ENCODE measurements around the gene CCL18. TPM values are rescaled to one million over a fixed set of nuclear protein-coding genes. Genes with fewer than 3 reads are reported as not detected.

Gene CCL18
- total RNA-seq, 2 experiments from 2014 or later, result not detected

DNA sequence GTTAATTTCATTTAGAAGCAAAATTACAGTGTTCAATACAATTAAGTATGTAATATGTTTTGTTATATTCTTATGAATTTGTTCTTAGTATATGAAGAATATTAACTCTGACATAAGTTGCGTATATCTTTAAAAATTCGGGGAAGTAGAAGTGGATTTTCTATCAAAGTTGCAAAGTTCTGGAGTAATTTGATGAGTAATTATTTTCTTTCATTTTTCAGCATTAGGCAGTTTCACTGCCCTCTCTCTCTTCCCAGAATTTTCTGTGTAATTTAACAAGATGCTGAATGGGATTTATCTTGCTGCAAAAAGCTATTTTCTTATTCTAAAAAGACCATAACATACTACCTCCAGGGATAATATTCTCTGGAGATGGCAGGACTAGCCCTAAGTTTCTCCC, 8.9 kb upstream of the CCL18 start:
- H3K4me3 Mint-ChIP-seq, result no peak overlapping the region
- ChIA-PET CTCF (no interaction called here), POLR2A (no interaction called here)
- no peaks in the 10 kb centered on the region for H3K4me1 Mint-ChIP-seq
- no peak for DNase-seq
- H3K27me3 Mint-ChIP-seq, result peaks cover 32% of the 10 kb centered on the region
- H3K9me3 Mint-ChIP-seq, result peaks cover 9% of the 10 kb centered on the region
- H3K27ac Mint-ChIP-seq, result no peak overlapping the region
- H3K36me3 Mint-ChIP-seq (ENCODE audit: low read depth), result no peaks in the 10 kb centered on the region

DNA sequence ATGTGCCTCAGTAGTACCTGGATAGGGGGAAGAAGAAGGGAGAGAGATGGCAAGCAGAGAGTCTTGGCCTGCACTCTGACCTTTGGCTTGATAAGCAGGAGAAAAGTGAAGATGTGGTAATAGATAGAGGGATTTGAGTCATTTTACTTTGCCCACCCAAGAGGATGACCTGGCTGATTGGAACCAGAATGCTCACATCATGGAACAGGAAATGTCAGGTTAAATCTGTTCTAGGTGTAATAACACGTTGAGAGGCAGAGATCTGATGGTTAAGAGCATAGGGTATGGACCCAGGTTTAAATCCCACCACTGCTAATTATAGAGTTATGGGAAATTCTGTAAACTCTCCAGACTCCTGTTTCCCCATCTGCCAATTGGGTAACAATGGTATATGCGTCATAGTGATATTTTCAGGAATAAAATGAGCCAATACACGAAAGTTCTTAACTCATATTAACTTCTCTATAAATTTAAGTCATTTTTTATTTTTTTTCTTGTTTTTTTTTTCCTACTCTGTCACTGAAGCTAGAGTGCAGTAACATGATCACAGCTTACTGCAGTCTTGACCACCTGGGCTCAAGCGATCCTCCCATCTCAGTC, 8.1 kb upstream of the CCL18 start:
- no peak overlapping the region for H3K27ac Mint-ChIP-seq
- H3K27me3 Mint-ChIP-seq, result peaks cover 29% of the 10 kb centered on the region
- H3K4me1 Mint-ChIP-seq, result no peaks in the 10 kb centered on the region

DNA sequence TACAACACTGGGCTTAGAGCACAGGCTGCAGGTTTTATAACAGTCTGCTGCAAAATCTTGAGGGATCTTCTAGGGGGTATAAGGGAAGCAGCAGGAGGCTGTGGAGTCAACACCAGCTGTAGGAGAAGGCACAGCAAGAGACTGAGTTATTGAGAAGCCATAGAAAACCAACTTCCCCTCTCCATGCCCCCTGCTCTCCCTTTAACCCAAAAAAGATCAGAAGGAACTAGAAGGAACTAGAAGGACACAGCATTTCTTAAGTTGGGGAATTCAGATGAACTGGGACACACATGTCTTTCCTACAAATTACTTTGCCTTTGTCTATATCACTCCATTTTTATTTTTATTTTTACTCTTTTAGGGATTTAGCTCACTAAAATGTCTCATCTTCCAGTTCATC, 6.2 kb upstream of the CCL18 start:
- no peaks in the 10 kb centered on the region for H3K4me1 Mint-ChIP-seq
- DNase-seq, result no peak
- CTCF ChIA-PET, result interaction anchor here (1.7 kb wide), 1 partner anchor 15 kb away, joined by 4 read pairs; no protein-coding TSS in a partner anchor
- no peak overlapping the region for H3K27ac Mint-ChIP-seq
- H3K9me3 Mint-ChIP-seq, result peaks cover 3% of the 10 kb centered on the region
- H3K36me3 Mint-ChIP-seq (ENCODE audit: low read depth), result no peaks in the 10 kb centered on the region
- no peak overlapping the region for H3K4me3 Mint-ChIP-seq
- H3K27me3 Mint-ChIP-seq, result peaks cover 14% of the 10 kb centered on the region
- POLR2A ChIA-PET, result no interaction called here

More for the DNA sequence above, 8.1 kb upstream of the CCL18 start:
- DNase-seq, result no peak
- POLR2A ChIA-PET, result no interaction called here
- Mint-ChIP-seq H3K36me3 (ENCODE audit: low read depth) (no peaks in the 10 kb centered on the region), H3K9me3 (peaks cover 7% of the 10 kb centered on the region), H3K4me3 (no peak overlapping the region)
- CTCF ChIA-PET, result interaction anchor here (1.8 kb wide), 1 partner anchor 94 kb away, joined by 8 read pairs; no protein-coding TSS in a partner anchor

DNA sequence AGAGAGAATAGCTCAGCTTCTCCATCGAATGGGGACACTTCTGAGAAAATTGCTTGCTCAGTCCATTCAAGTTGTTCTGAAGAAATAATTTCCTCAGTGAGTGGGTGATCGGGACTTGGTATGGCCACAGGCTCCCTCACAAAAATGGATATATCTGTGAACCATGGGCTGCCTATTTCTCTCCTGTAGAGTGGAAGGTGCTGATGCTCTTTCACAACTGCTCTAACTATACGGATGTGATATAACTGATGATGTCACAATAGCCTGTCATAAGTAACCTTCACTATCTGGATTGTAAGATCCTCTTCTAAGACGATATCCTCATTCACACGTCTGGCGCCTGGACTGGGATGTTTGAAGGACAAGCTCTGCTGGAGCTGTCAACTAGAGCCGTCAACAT, 4.7 kb upstream of the CCL18 start:
- no peak for DNase-seq
- Mint-ChIP-seq H3K4me3 (no peak overlapping the region), H3K36me3 (ENCODE audit: low read depth) (no peaks in the 10 kb centered on the region), H3K9me3 (peaks cover 5% of the 10 kb centered on the region), H3K4me1 (no peaks in the 10 kb centered on the region), H3K27me3 (peaks cover 9% of the 10 kb centered on the region), H3K27ac (no peak overlapping the region)
- ChIA-PET CTCF (no interaction called here), POLR2A (no interaction called here)

DNA sequence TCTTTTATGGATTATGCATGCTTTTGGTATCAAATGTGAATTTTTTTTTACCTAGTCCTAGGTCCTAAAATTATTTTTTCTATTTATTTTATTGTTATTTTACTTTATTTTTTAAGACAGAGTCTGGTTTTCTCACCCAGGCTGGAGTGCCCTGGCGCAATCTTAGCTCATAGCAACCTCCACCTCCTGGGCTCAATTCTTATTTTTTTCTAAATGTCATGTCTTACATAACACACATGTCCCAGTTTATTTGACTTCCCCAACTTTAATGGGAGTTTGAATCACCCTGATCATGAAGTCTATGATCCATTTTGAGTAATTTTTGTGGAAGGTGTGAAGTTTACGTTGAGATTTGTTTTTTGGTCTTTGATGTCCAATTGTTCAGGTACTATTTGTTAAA, 3.3 kb upstream of the CCL18 start:
- H3K36me3 Mint-ChIP-seq (ENCODE audit: low read depth), result no peaks in the 10 kb centered on the region
- peaks cover 12% of the 10 kb centered on the region for H3K27me3 Mint-ChIP-seq
- H3K27ac Mint-ChIP-seq, result no peak overlapping the region
- no peaks in the 10 kb centered on the region for H3K4me1 Mint-ChIP-seq
- POLR2A ChIA-PET, result no interaction called here
- no peak overlapping the region for H3K4me3 Mint-ChIP-seq
- CTCF ChIA-PET, result no interaction called here
- H3K9me3 Mint-ChIP-seq, result peaks cover 5% of the 10 kb centered on the region
- DNase-seq, result no peak

DNA sequence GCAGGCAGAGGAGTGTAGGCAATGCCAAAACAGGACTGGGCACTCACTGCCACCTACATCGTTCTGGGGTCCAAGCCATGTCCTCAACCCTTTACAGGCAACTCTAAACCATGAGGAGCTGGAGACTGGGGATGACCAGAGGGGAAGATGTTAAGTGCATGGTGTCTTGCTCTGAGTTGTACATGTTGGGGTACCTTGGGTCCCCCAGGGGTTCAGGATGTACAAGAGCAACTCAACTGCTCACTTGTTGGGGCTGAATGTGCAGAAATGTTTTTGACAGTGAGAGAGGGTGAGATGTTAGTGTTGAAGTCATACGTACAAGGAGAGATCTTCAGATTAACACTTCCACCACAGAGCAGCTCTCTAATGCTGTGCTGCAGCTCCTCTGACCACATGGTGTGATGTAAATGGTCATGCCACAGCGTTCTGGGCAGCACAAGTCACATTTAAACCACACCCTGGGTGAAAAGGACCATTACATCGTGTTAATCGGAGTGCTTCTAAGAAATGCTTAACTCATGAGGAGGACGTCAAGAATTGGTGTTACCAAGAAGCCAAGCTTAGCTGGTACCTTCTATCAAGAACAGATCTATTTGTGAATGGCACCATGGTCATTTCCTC, 2.4 kb downstream of the CCL18 start:
- ChIA-PET POLR2A (interaction anchor here (0.6 to 1.6 kb wide), 4 partner anchors 9 to 473 kb away, joined by 3 to 4 read pairs (median 3); no protein-coding TSS in a partner anchor), CTCF (interaction anchor here (1.2 kb wide), 1 partner anchor 97 kb away, joined by 3 read pairs; no protein-coding TSS in a partner anchor)

DNA sequence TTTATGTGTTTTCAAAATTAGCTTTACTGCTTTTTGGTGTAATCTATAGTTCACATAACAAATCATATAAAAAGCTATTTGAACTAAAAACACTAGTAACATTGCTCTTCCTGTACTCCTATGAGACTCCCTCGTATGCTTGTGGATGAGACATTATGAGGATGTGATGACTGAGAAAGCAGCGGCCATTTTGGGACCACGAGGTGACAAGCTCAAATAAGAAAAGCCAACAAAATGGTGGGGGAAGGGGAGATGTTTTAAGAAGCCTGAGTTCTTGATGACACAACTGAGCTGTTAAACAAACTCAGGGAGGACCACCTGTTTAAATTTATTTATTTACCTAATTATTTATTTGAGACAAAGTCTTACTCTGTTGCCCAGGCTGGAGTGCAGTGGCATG, 4.5 kb downstream of the CCL18 start:
- Mint-ChIP-seq H3K27me3 (peaks cover 11% of the 10 kb centered on the region), H3K4me1 (peaks cover 32% of the 10 kb centered on the region), H3K4me3 (no peak overlapping the region), H3K9me3 (no peaks in the 10 kb centered on the region), H3K27ac (no peak overlapping the region), H3K36me3 (ENCODE audit: low read depth) (no peaks in the 10 kb centered on the region)
- CTCF ChIA-PET, result interaction anchor here (0.9 to 1.6 kb wide), 2 partner anchors 87 to 93 kb away, joined by 4 to 7 read pairs; no protein-coding TSS in a partner anchor
- POLR2A ChIA-PET, result interaction anchor here (1.4 kb wide), 1 partner anchor 14 kb away, joined by 4 read pairs; no protein-coding TSS in a partner anchor
- no peak for DNase-seq

More for the DNA sequence above, 2.4 kb downstream of the CCL18 start:
- H3K36me3 Mint-ChIP-seq (ENCODE audit: low read depth), result no peaks in the 10 kb centered on the region
- H3K4me3 Mint-ChIP-seq, result no peak overlapping the region
- H3K27me3 Mint-ChIP-seq, result peaks cover 12% of the 10 kb centered on the region
- peaks cover 19% of the 10 kb centered on the region for H3K4me1 Mint-ChIP-seq
- H3K27ac Mint-ChIP-seq, result peak overlapping the region; percentile 77
- H3K9me3 Mint-ChIP-seq, result peaks cover 2% of the 10 kb centered on the region
- DNase-seq, result peak; percentile 60

DNA sequence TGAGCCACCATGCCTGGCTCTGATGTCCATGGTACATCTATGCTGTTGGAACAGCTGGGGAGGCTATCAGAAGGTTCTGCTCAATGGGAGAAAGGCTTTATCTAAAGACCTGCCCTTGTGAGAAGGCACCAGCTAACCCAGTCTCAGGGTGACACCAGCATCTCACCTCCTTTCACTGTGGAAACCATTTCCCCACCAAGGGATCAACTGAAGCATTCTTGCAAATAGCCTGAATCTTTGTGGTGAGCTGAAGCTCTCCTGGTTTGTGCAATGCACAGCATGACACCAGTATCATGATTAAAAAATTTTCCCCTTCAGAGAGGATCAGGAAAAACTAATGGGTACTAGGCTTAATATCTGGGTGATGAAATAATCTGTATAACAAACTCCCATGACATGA, 5.1 kb downstream of the CCL18 start:
- no peak for DNase-seq
- no peaks in the 10 kb centered on the region for H3K36me3 Mint-ChIP-seq (ENCODE audit: low read depth)
- H3K4me1 Mint-ChIP-seq, result peaks cover 38% of the 10 kb centered on the region
- POLR2A ChIA-PET, result interaction anchor here (1.4 kb wide), 1 partner anchor 13 kb away, joined by 4 read pairs; no protein-coding TSS in a partner anchor
- H3K9me3 Mint-ChIP-seq, result no peaks in the 10 kb centered on the region
- CTCF ChIA-PET, result no interaction called here
- H3K4me3 Mint-ChIP-seq, result no peak overlapping the region
- peaks cover 10% of the 10 kb centered on the region for H3K27me3 Mint-ChIP-seq
- no peak overlapping the region for H3K27ac Mint-ChIP-seq

DNA sequence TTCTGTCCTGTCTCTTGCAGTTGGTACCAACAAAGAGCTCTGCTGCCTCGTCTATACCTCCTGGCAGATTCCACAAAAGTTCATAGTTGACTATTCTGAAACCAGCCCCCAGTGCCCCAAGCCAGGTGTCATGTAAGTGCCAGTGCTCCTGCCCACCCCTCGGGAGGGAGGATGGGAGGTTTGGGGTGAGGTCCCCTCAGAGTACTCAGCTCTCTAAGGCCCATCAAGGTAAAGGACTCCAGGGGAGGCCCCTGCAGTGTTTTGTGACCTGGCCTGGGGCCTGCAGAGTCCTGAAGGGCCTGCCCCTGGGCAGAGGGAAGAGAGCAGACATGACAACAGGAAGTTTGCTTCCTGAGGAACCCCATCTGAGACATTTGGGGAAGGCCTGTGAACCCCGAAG, 6.4 kb downstream of the CCL18 start:
- ChIA-PET POLR2A (no interaction called here), CTCF (interaction anchor here (0.8 to 4.5 kb wide), 2 partner anchors 79 to 95 kb away, joined by 3 to 25 read pairs; no protein-coding TSS in a partner anchor)
- H3K36me3 Mint-ChIP-seq (ENCODE audit: low read depth), result no peaks in the 10 kb centered on the region
- peaks cover 45% of the 10 kb centered on the region for H3K4me1 Mint-ChIP-seq
- no peak overlapping the region for H3K4me3 Mint-ChIP-seq
- H3K9me3 Mint-ChIP-seq, result no peaks in the 10 kb centered on the region
- DNase-seq, result no peak
- H3K27me3 Mint-ChIP-seq, result peaks cover 5% of the 10 kb centered on the region
- no peak overlapping the region for H3K27ac Mint-ChIP-seq

DNA sequence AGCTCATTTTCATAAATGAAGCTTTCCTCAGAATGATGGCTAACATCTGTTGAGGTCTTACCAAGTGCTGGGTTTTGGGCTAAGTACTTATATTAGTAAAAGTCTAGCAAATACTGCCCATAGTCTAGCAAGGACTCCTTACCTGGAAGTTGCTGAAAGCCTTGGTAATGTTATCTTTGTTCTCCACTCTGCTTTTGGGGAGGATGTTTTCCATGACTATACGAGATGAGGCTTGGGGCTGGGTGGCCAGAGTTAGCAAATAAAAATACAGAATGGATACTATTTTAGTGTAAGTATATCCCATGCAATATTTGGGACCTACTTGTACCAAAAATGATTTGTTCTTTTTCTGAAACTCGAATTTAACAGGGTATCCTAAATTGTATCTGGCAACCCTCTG, 7.7 kb downstream of the CCL18 start:
- H3K27ac Mint-ChIP-seq, result no peak overlapping the region
- ChIA-PET CTCF (interaction anchor here (0.9 to 4.5 kb wide), 9 partner anchors 11 to 200 kb away, joined by 3 to 31 read pairs (median 7); no protein-coding TSS in a partner anchor), POLR2A (interaction anchor here (1.8 kb wide), 1 partner anchor 10 kb away, joined by 9 read pairs; no protein-coding TSS in a partner anchor)
- H3K4me3 Mint-ChIP-seq, result no peak overlapping the region
- DNase-seq, result no peak
- no peaks in the 10 kb centered on the region for H3K9me3 Mint-ChIP-seq
- peaks cover 7% of the 10 kb centered on the region for H3K27me3 Mint-ChIP-seq
- peaks cover 36% of the 10 kb centered on the region for H3K4me1 Mint-ChIP-seq
- H3K36me3 Mint-ChIP-seq (ENCODE audit: low read depth), result no peaks in the 10 kb centered on the region

DNA sequence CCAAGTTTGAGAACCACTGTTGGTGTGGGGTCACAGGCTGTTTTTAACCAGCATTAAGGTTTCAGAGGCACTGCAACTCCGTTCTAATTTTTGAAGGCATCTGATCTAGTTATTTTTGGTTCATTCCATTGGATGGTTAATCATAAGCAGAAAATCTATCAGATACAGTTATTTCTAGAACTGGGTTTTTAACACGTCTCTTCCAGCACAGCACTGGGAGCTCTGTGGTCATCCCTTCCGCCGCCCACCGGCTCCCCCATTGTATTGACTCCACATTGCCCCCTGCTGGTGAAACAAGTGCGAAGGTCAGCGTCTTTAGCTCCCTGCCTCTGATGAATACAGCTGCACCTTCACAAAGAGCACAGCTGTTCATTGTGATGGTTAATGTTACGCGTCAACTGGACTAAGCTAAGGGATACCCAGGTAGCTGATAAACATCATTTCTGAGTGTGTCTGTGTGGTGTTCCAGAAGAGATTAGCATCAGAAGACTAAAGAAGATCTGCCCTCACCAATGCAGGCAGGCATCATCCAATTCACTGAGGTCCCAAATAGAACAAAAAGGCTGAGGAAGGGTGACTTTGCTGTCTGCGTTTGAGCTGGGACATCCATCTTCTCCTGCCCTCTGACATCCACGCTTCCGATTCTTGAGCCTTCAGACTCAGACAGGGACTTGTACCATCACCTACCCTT, 8.5 kb downstream of the CCL18 start:
- no peaks in the 10 kb centered on the region for H3K9me3 Mint-ChIP-seq
- no peak overlapping the region for H3K4me3 Mint-ChIP-seq
- peak; percentile 72 for DNase-seq
- H3K36me3 Mint-ChIP-seq (ENCODE audit: low read depth), result no peaks in the 10 kb centered on the region
- CTCF ChIA-PET, result interaction anchor here (0.7 to 4.5 kb wide), 27 partner anchors 9 to 224 kb away, joined by 3 to 31 read pairs (median 4); partner anchors contain the start of genes CCL16, CCL18 and CCL3
- peaks cover 31% of the 10 kb centered on the region for H3K4me1 Mint-ChIP-seq
- POLR2A ChIA-PET, result interaction anchor here (1.1 to 1.8 kb wide), 2 partner anchors 10 to 13 kb away, joined by 3 to 9 read pairs; no protein-coding TSS in a partner anchor
- H3K27me3 Mint-ChIP-seq, result peaks cover 8% of the 10 kb centered on the region
- peak overlapping the region; percentile 27 for H3K27ac Mint-ChIP-seq

DNA sequence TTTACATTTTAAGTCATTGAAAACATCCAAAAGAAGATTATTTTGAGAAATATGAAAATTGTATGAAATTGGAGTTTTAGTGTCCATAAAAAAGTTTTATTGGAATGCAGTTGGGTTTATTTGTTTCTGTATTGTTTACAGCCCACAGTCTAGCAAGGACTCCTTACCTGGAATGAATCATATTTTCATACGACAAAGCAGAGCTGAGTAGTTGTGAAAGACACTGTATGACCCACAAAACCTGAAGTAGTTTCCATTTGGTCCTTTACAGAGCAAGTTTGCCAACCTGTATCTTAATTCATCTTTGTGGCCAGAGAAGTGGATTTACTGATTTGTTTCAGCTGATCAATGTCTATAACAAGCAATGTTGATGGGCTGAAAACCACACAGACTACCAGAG, 10.3 kb downstream of the CCL18 start:
- no peak overlapping the region for H3K4me3 Mint-ChIP-seq
- ChIA-PET CTCF (interaction anchor here (1.4 to 4.5 kb wide), 4 partner anchors 8 to 98 kb away, joined by 5 to 31 read pairs (median 17); partner anchors contain the start of gene CCL16), POLR2A (interaction anchor here (1.4 kb wide), 1 partner anchor 16 kb away, joined by 7 read pairs; the partner anchor contains the start of gene CCL3)
- no peaks in the 10 kb centered on the region for H3K9me3 Mint-ChIP-seq
- no peak for DNase-seq
- H3K27ac Mint-ChIP-seq, result peak overlapping the region; percentile 36
- no peaks in the 10 kb centered on the region for H3K36me3 Mint-ChIP-seq (ENCODE audit: low read depth)
- H3K27me3 Mint-ChIP-seq, result peaks cover 10% of the 10 kb centered on the region
- peaks cover 28% of the 10 kb centered on the region for H3K4me1 Mint-ChIP-seq
